ENCODE measurements around the gene POLR2I.

DNA sequence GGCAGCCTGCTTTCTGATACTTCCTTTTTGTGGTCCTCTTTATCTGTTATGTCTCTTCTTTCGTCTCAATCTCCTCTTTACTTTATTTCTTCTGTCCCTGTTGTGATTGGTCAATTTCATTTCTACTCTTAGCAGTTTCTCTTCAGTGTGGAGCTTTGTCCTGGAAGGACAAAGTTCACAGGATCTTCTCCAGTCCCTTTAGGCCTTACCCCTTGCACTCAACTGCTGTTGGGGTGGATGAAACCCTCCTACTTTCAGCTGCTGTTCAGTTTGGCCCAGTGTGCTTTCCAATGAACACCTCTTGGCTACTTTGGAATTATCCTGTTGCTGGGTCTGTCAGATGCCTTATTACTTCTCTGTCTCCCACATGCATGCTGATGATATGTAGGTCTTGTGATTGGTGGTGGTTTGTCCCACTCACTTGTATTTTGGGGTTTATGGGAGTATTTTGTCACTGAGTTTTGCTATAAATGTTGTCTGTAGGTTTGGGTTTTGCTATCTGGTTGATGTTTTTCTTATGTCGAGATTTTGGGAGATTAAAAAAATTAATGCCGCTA is 35.2 kb downstream of the POLR2I start:
- TF ChIP-seq, protein P1, sequence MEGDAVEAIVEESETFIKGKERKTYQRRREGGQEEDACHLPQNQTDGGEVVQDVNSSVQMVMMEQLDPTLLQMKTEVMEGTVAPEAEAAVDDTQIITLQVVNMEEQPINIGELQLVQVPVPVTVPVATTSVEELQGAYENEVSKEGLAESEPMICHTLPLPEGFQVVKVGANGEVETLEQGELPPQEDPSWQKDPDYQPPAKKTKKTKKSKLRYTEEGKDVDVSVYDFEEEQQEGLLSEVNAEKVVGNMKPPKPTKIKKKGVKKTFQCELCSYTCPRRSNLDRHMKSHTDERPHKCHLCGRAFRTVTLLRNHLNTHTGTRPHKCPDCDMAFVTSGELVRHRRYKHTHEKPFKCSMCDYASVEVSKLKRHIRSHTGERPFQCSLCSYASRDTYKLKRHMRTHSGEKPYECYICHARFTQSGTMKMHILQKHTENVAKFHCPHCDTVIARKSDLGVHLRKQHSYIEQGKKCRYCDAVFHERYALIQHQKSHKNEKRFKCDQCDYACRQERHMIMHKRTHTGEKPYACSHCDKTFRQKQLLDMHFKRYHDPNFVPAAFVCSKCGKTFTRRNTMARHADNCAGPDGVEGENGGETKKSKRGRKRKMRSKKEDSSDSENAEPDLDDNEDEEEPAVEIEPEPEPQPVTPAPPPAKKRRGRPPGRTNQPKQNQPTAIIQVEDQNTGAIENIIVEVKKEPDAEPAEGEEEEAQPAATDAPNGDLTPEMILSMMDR (IDR thresholded peaks at IDR 0.05), result no peak
- TF ChIP-seq POLR2A (IDR thresholded peaks at IDR 0.05), result no peak

Measured in heart left ventricle (tissue), 13 donors.